Activated CD4-positive, alpha-beta T cell treated with anti-CD3 and anti-CD28 coated beads, Interleukin-2, amount 50 U/mL, for 24 hours (primary cell): ENCODE results near the gene SEMA3C.

Source experiments
- DNase-seq, 2 donors: peaks; one replicate each; pipeline ENCODE4 v3.0.0-alpha.2; 2020; ENCODE audit warnings: low read depth in 1 of 2, low spot score in 1 of 2

SEMA3C gene

DNA sequence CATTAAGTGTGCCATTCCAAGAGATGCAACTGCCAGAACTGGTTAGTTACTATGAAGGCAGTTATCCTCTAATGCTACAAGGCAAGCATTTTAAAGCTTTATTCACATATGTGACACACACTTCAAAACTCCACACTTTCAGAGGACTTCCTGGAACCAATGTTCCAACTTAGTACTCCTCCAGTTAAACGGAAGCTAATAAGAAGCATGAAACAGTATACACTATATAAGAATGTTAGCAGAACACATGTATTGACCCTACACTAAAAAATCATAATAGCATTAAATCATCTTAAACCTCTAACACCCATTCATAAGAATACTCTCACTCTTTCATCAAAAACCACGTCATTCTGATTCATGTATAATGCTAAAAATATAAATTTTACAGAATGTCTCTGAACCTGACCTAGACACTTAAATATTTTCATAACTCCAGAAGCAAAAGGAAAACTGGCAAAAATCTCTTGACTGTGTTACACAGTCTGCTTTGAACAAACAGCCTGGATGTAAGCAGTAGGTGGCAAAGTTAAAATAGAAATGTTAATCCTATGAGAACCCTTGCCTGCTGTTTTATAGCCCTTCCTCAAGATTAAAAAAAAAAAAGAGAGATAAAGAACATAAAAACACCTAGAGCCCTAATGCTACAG, 135.0 kb downstream of the SEMA3C start:
- DNase-seq = no peak

DNA sequence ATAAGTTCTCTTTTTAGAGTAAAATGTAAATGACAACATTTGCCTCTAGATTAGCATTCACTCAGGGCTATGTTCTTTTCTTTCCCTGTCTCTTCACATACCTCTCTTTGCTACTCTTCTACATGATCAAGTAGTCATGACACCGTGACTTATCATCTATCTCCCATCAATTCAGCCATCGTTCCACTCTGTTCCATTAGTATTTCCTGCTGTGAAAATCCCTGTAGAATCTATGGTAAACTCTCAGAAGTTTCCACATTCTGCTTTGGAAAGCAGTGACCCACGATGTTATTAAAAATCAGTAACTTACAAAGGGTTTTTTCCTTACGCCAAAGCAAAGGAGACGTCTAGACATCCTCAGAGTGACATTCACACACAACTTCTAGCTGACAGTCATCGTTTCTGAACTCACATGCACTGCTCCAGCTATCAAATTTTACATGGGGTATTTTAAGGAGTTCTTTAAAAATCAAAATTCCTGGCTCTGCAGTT, 135.6 kb downstream of the SEMA3C start:
- no peak for DNase-seq

DNA sequence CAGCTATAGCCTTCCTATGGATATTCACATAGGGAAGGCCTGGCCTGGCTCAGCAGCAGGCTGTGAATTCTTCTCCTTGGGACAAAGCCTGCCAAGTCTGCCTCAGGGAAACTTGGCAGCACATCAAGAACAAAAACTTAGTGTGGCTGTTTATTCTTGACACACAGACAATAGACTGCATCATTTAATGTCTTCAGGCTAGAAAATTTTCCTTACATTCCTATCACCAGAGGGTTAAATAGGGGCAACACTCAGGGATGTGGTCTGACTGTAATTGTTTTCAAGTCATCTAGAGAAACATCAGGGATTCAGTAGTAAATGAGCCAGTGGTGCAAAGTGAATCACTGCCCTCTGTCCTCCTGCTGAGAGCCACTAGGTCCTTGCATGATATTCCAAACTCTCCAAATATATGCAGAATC, 137.3 kb downstream of the SEMA3C start:
- no peak for DNase-seq

DNA sequence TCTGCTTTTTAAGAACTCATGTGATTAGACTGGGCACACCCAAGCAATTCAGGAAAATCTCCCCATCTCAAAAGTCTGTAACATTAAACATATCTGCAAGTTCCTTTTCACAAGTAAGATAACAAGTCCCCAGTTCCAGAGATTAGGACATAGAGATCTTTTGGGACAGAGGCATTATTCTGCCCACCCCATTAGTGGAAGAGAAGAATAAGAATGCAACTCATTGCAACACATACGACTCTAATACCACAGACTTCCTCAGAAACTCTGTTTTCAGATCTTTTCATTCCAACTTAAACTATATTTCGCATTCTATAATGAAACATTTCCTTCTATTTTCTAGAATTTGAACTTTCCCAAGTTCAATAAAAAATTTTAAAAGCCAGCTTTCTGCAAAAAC, 137.7 kb downstream of the SEMA3C start:
- no peak for DNase-seq

GRCh38 chr7:80779456-80779855, 139.4 kb downstream of the SEMA3C start:
- DNase-seq = no peak

GRCh38 chr7:80775897-80776296, 143.0 kb downstream of the SEMA3C start:
- DNase-seq = no peak

DNA sequence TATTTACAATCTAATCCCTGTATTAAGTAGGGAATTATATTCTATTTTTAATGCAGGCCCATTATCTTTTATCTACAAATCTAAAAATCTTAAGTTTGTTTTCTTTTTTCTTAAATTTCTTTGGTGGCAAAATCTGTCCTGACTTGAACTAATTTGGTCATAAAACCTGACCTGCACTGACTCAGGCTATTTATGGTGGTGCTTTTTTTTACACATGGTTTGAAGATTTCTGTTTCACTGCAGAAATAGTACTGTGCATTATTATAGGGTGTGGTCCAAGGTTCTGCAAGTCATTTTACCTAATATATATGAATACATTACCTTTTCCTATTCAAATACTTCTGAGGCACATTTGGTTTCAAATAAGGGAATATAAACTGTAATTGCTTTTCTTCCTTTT, 143.4 kb downstream of the SEMA3C start:
- no peak for DNase-seq

DNA sequence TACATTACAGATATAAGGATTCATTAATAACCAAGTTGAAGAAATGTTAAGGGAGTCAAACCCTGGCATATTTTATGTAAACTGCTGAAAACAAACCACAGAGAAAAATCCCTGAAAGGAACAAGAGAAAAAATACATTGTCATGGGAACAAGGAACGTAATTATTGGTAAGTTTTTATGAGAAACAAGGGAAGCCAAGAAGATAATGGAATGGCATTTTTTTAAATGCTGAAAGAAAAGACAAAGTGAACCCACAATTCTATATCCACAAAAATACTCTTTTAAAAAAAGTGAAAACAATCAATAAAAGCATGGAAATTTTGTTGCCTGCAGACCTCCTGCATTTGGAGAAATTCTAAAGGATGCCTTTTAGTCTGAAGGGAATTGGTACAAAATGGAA, 144.0 kb downstream of the SEMA3C start:
- DNase-seq = no peak

GRCh38 chr7:80773787-80774508, 144.9 kb downstream of the SEMA3C start:
- DNase-seq = no peak

DNA sequence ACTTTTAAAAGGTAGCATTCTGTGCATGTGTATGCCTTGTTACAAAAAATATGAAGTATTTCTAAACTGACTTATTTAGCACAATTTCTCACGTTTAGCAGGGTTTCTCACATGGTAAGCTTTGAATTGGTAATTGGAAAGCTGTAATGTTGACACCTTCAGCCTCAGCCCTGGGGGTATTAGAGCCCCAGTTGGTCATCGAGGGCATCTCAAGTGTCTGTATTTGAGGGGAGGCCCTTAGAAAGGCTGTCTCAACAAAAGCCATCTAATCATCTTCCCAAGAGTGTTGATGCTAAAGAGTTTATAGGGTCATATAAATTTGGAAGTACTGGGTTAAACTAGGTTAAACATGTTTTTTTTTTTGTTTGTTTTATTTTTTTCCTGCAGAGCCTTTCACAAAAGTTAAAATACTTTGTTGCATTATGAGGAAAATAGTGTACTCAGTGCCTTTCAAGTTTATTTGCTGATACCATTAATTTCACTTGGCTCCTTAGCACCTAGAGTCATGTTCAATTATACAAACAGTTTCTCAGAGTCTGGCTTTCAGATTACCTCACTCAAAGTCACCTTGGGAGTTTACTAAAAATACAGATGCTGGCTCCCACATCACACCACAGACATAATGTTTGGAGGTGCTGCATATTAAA, 146.4 kb downstream of the SEMA3C start:
- no peak for DNase-seq

GRCh38 chr7:80771523-80771922, 147.3 kb downstream of the SEMA3C start:
- no peak for DNase-seq

GRCh38 chr7:80770675-80771081, 148.2 kb downstream of the SEMA3C start:
- DNase-seq = no peak

- DNase-seq = no peak
Observed at GRCh38 chr7:80770061-80770460, 148.8 kb downstream of the SEMA3C start.

- DNase-seq = no peak
Observed at GRCh38 chr7:80768756-80769155, 150.1 kb downstream of the SEMA3C start.

GRCh38 chr7:80767654-80768053, 151.2 kb downstream of the SEMA3C start:
- no peak for DNase-seq

- DNase-seq = no peak
Observed at GRCh38 chr7:80766724-80767123, 152.1 kb downstream of the SEMA3C start.

DNA sequence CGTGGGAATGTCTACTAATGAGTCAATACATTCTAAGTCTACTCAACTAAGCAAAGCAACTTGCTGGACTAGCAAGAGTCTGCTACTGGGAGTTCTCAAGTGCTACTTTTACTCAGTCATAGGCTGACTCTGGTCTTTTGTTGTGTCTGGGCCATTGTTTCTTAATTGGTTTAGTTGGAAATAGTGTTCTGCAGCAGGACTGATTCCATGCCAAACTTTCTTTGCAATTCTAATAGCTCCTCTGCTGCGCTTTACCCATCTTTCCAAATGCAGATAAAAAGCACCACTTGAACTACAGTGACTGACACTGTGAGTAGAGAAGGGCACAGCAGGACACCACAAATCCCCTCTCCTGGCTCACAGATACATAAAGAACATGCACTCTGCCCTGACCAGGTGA, 154.7 kb downstream of the SEMA3C start:
- no peak for DNase-seq

- no peak for DNase-seq
Observed at GRCh38 chr7:80763704-80764103, 155.1 kb downstream of the SEMA3C start.

- no peak for DNase-seq
Observed at GRCh38 chr7:80763289-80763688, 155.6 kb downstream of the SEMA3C start.

DNA sequence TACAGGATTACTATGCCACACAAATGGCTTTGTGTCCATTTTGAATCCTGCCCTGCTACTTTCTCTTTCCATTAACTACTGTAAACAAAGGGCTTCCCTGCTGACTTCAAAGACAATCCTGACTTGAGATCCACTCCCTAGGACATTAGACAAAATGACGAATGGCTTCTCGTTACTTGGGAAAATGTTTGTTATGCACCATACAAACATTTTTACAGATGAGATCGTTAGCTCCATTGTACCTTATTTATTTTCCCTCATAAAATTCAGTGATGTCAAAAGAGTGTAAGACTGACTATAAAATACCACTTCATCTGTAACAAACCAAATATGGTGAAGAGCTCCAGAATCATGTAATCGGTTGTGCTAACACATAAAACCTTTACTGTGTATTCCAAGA, 158.6 kb downstream of the SEMA3C start:
- no peak for DNase-seq

DNA sequence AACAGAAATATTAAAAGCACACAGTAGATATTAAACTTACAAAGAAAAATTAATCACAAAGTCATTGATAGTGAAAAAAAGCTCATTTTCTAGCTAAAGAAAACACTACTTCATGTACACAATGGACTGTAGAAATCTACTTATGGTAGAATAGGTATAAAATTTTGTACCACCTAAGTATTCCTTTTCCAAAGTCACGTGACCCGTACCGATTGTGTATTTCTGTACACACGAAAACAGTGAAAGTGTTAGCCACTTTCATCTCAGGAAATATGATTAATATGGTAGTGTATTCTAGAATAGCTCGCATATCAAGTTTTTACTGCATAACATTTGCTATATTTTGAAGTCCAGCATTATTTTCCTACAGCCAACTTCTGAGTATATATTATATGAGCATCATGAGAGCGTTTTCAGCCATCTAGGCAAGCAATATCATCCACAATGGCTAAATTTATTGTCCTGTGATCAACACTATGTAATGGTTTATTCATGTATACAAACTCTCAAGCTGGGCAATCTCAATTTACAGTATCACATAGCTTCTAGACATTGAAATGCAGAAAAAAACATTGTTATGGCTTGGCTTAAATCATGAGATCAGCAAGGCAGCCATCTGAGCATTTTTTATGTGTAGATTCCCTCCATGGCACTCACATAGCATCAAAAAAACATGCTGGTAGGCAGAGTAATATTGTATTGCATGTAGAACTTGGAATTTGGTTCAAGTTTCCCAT, 165.7 kb downstream of the SEMA3C start:
- DNase-seq = no peak

DNA sequence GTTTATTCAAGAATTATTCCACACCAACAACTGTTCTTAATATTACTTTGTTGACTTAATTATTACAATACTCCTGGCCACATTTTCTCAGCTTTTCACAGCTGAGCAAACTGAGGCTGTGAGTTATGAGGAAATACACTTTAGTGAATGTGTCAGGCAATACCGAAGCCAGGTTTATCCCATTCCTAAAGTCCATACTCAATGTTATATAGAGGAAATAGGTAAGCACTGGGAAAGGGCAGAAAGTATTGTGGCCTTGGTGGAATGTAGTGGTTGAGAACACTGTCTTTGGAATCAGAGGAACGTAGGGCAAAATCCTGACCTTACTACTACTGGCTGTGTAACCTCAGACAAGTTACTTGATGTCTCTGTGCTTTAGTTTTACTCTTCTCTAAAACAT, 169.6 kb downstream of the SEMA3C start:
- DNase-seq = no peak
